SU-DHL-6 (cell line): ENCODE data around the gene DCN.

Experiments
- H2AFZ ChIP-seq: fragments of 200-600 bp; sonication (generic); 2 replicates; pipeline ENCODE4 v1.6.1; 2014; ENCODE audit warnings: low read depth, mild to moderate bottlenecking, moderate library complexity, mixed read lengths, antibody characterized with exemption, low read length; ENCODE audit not compliant: severe bottlenecking
- H3F3A ChIP-seq: fragments of 200-600 bp; shearing (Covaris generic); 2 replicates; pipeline ENCODE4 v1.6.0; 2016; ENCODE audit warnings: antibody characterized with exemption, mild to moderate bottlenecking; ENCODE audit not compliant: insufficient read depth
- H3K27ac ChIP-seq: fragments of 200-600 bp; sonication (generic); 2 replicates; pipeline ENCODE4 v1.5.1; 2016; ENCODE audit warnings: low read depth, mild to moderate bottlenecking, low read length, moderate library complexity, mixed read lengths
- H3K27me3 ChIP-seq: fragments of 200-600 bp; sonication (generic), shearing (Covaris generic); 2 replicates; pipeline ENCODE4 v1.6.0; 2014; ENCODE audit warnings: mild to moderate bottlenecking, low read length
- H3K36me3 ChIP-seq: fragments of 200-600 bp; sonication (generic); 2 replicates; pipeline ENCODE4 v1.6.1; 2014; ENCODE audit warnings: mild to moderate bottlenecking, low read length, mixed read lengths
- H3K4me2 ChIP-seq: fragments of 300-600, 200-600 bp; shearing (Covaris generic), sonication (generic); 2 replicates; pipeline ENCODE4 v1.6.0; 2014; ENCODE audit warnings: low read length, low read depth, mild to moderate bottlenecking; ENCODE audit not compliant: poor library complexity, severe bottlenecking
- H3K4me3 ChIP-seq: fragments of 200-600 bp; sonication (generic); 2 replicates; pipeline ENCODE4 v1.5.1; 2014; ENCODE audit warnings: antibody characterized with exemption, low read length, mild to moderate bottlenecking, mixed read lengths; ENCODE audit not compliant: insufficient read depth, poor library complexity, severe bottlenecking
- H3K79me2 ChIP-seq: fragments of 200-600 bp; sonication (generic); 2 replicates; pipeline ENCODE4 v1.6.1; 2014; ENCODE audit warnings: mild to moderate bottlenecking, low read length, moderate library complexity; ENCODE audit not compliant: insufficient read depth
- H3K9ac ChIP-seq: fragments of 200-600 bp; sonication (generic); 2 replicates; pipeline ENCODE4 v1.7.0; 2014; ENCODE audit warnings: mild to moderate bottlenecking, low read length
- H3K9me2 ChIP-seq: fragments of 200-600 bp; sonication (generic); replicated peaks from 2 replicates; pipeline ENCODE4 v1.6.1; 2014; ENCODE audit warnings: low read length; ENCODE audit not compliant: insufficient read depth
- H3K9me3 ChIP-seq: fragments of 200-600 bp; sonication (generic); 2 replicates; pipeline ENCODE4 v1.6.1; 2014; ENCODE audit warnings: low read length, mixed read lengths; ENCODE audit not compliant: insufficient read depth
- H4K20me1 ChIP-seq: fragments of 200-600 bp; sonication (generic); 2 replicates; pipeline ENCODE4 v1.6.1; 2014; ENCODE audit warnings: low read depth, mild to moderate bottlenecking, antibody characterized with exemption, low read length, moderate library complexity, mixed read lengths
- CTCF ChIP-seq: fragments of 200-600 bp; sonication (generic); IDR thresholded peaks from one replicate; pipeline ENCODE4 v1.5.1; 2017; ENCODE audit warnings: antibody characterized with exemption, mild to moderate bottlenecking, low read length, moderate library complexity; ENCODE audit not compliant: insufficient read depth, poor library complexity, severe bottlenecking
- EZH2phosphoT487 ChIP-seq: fragments of 200-600 bp; sonication (generic), shearing (Covaris generic); conservative IDR thresholded peaks from 2 replicates; pipeline ENCODE4 v1.6.1; 2018; ENCODE audit warnings: mild to moderate bottlenecking, antibody characterized with exemption, low read length, moderate library complexity, mixed read lengths

The DCN gene

GRCh38 chr12:91098941-91099340, 83.7 kb downstream of the DCN start:
- Histone ChIP-seq H3K4me2 (no peak overlapping the region), H3K9ac (no peak overlapping the region), H4K20me1 (no peaks in the 10 kb centered on the region), H3K36me3 (no peaks in the 10 kb centered on the region), H3K9me2 (no peaks in the 10 kb centered on the region), H3K27me3 (no peaks in the 10 kb centered on the region), H3K79me2 (no peaks in the 10 kb centered on the region), H3K27ac (no peak overlapping the region), H3K9me3 (no peaks in the 10 kb centered on the region), H2AFZ (no peak overlapping the region), H3F3A (no peaks in the 10 kb centered on the region), H3K4me3 (no peak overlapping the region)
- TF ChIP-seq EZH2phosphoT487 = no peak
- no peak for TF ChIP-seq CTCF

GRCh38 chr12:91098461-91098860, 84.2 kb downstream of the DCN start:
- Histone ChIP-seq H3K27ac (no peak overlapping the region), H3K4me2 (no peak overlapping the region), H3K9me2 (no peaks in the 10 kb centered on the region), H3K4me3 (no peak overlapping the region), H2AFZ (no peak overlapping the region), H3F3A (no peaks in the 10 kb centered on the region), H3K27me3 (no peaks in the 10 kb centered on the region), H4K20me1 (no peaks in the 10 kb centered on the region), H3K9me3 (no peaks in the 10 kb centered on the region), H3K79me2 (no peaks in the 10 kb centered on the region), H3K9ac (no peak overlapping the region), H3K36me3 (no peaks in the 10 kb centered on the region)
- no peak for TF ChIP-seq CTCF
- TF ChIP-seq EZH2phosphoT487 = no peak

- no peak for TF ChIP-seq EZH2phosphoT487
- TF ChIP-seq CTCF = no peak
- H2AFZ ChIP-seq = no peak overlapping the region
- no peaks in the 10 kb centered on the region for H3K36me3 ChIP-seq
- no peak overlapping the region for H3K4me2 ChIP-seq
- H3K9ac ChIP-seq = no peak overlapping the region
- H3K27ac ChIP-seq = no peak overlapping the region
- H3K9me3 ChIP-seq = no peaks in the 10 kb centered on the region
- H3K79me2 ChIP-seq = no peaks in the 10 kb centered on the region
- H3K27me3 ChIP-seq = no peaks in the 10 kb centered on the region
- no peaks in the 10 kb centered on the region for H3F3A ChIP-seq
- H4K20me1 ChIP-seq = no peaks in the 10 kb centered on the region
- H3K4me3 ChIP-seq = no peak overlapping the region
- no peaks in the 10 kb centered on the region for H3K9me2 ChIP-seq
These were observed 87.7 kb downstream of the DCN start for GRCh38 chr12:91094957-91095356.
